T-helper 9 cell (primary cell): Measurements from ENCODE around the gene AQP1.

Source experiments
- DNase-seq: peaks from one replicate; pipeline ENCODE4 v3.0.0-alpha.2; 2020

The AQP1 gene

GRCh38 chr7:30886608-30887011 lies 25.0 kb upstream of the AQP1 start:
- no peak for DNase-seq

GRCh38 chr7:30887464-30887872 lies 24.2 kb upstream of the AQP1 start:
- DNase-seq: no peak

GRCh38 chr7:30888747-30889146 lies 22.9 kb upstream of the AQP1 start:
- no peak for DNase-seq

- DNase-seq: no peak
Observed at GRCh38 chr7:30890226-30890625, 21.4 kb upstream of the AQP1 start.

GRCh38 chr7:30893357-30893756 lies 18.3 kb upstream of the AQP1 start:
- no peak for DNase-seq

- no peak for DNase-seq
Observed at GRCh38 chr7:30894009-30894408, 17.6 kb upstream of the AQP1 start.

GRCh38 chr7:30894866-30895605 lies 16.6 kb upstream of the AQP1 start:
- no peak for DNase-seq

GRCh38 chr7:30896036-30896435 lies 15.6 kb upstream of the AQP1 start:
- no peak for DNase-seq

GRCh38 chr7:30896783-30897637 lies 14.6 kb upstream of the AQP1 start:
- DNase-seq: no peak

GRCh38 chr7:30897770-30898169 lies 13.9 kb upstream of the AQP1 start:
- no peak for DNase-seq

GRCh38 chr7:30898411-30898810 lies 13.2 kb upstream of the AQP1 start:
- DNase-seq: no peak

GRCh38 chr7:30899066-30899465 lies 12.6 kb upstream of the AQP1 start:
- DNase-seq: no peak

GRCh38 chr7:30899630-30900029 lies 12.0 kb upstream of the AQP1 start:
- no peak for DNase-seq

GRCh38 chr7:30900053-30900452 lies 11.6 kb upstream of the AQP1 start:
- no peak for DNase-seq

- DNase-seq: no peak
Observed at GRCh38 chr7:30900803-30901362, 10.8 kb upstream of the AQP1 start.

- no peak for DNase-seq
Observed at GRCh38 chr7:30901856-30902255, 9.8 kb upstream of the AQP1 start.

- DNase-seq: no peak
Observed at GRCh38 chr7:30902466-30902865, 9.2 kb upstream of the AQP1 start.

GRCh38 chr7:30903146-30903545 lies 8.5 kb upstream of the AQP1 start:
- DNase-seq: no peak

- DNase-seq: no peak
Observed at GRCh38 chr7:30904561-30904960, 7.1 kb upstream of the AQP1 start.

- DNase-seq: no peak
Observed at GRCh38 chr7:30905078-30906012, 6.3 kb upstream of the AQP1 start.

GRCh38 chr7:30906014-30906413 lies 5.6 kb upstream of the AQP1 start:
- no peak for DNase-seq

GRCh38 chr7:30906515-30907240 lies 5.0 kb upstream of the AQP1 start:
- no peak for DNase-seq
